T-helper 17 cell (primary cell): Measurements from ENCODE around the gene PLXNA4. TPM values are rescaled to one million over a fixed set of nuclear protein-coding genes. Genes with fewer than 3 reads are reported as not detected.

Experiments used
- ATAC-seq: fragments of 150-1000 bp; cut with Tn5 transposase; 2 replicates; pipeline ENCODE4 v1.10.0; 2021; ENCODE audit warnings: mild to moderate bottlenecking, moderate library complexity
- DNase-seq, 3 donors: peaks; one replicate each; pipeline versions ENCODE4 v3.0.0 to v3.0.0-alpha.2; 2020 to 2021
- H3K9me3 ChIP-seq: one replicate; pipeline ENCODE4 v1.7.0; 2013; ENCODE audit warnings: low read length, mild to moderate bottlenecking; ENCODE audit not compliant: control insufficient read depth, poor library complexity, severe bottlenecking
- H3K27ac Mint-ChIP-seq: one replicate; pipeline ENCODE4 v1.8.0; 2022; ENCODE audit warnings: mild to moderate bottlenecking, moderate library complexity, mixed read lengths
- H3K27me3 Mint-ChIP-seq: one replicate; pipeline ENCODE4 v1.8.0; 2022; ENCODE audit warnings: mixed read lengths
- H3K36me3 Mint-ChIP-seq: one replicate; pipeline ENCODE4 v1.8.0; 2022; ENCODE audit warnings: low read depth, mixed read lengths
- H3K4me1 Mint-ChIP-seq: one replicate; pipeline ENCODE4 v1.8.0; 2022; ENCODE audit warnings: mild to moderate bottlenecking, mixed read lengths
- H3K4me3 Mint-ChIP-seq: one replicate; pipeline ENCODE4 v1.8.0; 2022; ENCODE audit warnings: mild to moderate bottlenecking, moderate library complexity, mixed read lengths
- total RNA-seq, 4 donors: library from RNA in 2 of 4; stranded (reverse) in 2 of 4; gene quantifications; one replicate each; pipeline ENCODE4 v1.2.3 and lab custom pipeline; 2022 to 2026

Gene PLXNA4
- total RNA-seq, 2 donors from 2014 or later = 9.5 to 11.7 TPM

DNA sequence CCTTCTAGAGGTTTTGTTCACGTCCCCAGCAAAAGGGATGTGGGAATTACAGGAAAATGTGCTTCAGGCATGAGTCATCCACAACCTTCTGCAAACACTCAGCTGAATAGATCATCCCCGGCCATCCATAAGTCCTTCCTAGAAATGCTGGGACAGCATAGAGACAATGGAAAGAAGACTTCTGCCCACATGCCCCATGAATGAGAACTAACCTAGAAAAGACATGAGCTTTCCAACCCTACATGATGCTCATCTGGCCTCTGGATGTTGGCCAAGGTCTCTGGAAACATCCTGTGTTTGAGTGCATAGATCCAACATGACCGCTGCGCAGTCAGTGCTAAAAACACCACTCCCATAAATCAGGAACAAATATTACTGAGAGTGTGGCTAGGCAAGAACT, 277.5 kb downstream of the PLXNA4 start:
- no peak overlapping the region for H3K27ac Mint-ChIP-seq
- no peak for DNase-seq
- H3K36me3 Mint-ChIP-seq = peaks cover 2% of the 10 kb centered on the region
- H3K4me3 Mint-ChIP-seq = no peak overlapping the region
- H3K27me3 Mint-ChIP-seq = peaks cover 12% of the 10 kb centered on the region
- ATAC-seq = no peak
- H3K9me3 ChIP-seq = no peaks in the 10 kb centered on the region
- H3K4me1 Mint-ChIP-seq = no peaks in the 10 kb centered on the region

DNA sequence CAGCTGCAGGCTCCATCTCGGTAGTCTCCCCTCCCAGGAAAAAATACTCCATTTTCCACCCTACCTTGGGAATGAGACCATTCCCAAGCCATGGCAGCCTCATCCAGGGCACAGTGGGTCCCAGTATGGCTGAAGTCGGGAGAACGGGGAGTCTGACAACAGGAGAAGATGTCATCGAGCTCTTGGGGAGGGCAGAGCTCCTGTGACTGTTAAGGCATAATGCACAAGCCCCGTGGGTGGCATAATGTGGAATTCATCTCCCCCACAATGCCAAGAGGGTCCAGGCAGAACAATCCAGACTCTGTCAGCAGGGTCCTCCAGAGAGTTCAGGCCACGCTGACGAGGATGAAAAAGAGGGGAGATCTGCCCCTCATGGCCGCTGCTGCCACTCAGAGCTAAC, 279.4 kb downstream of the PLXNA4 start:
- no peaks in the 10 kb centered on the region for H3K9me3 ChIP-seq
- Mint-ChIP-seq H3K27ac (no peak overlapping the region), H3K36me3 (peaks cover 2% of the 10 kb centered on the region), H3K4me1 (no peaks in the 10 kb centered on the region), H3K4me3 (no peak overlapping the region), H3K27me3 (peaks cover 22% of the 10 kb centered on the region)
- no peak for ATAC-seq
- DNase-seq = no peak

DNA sequence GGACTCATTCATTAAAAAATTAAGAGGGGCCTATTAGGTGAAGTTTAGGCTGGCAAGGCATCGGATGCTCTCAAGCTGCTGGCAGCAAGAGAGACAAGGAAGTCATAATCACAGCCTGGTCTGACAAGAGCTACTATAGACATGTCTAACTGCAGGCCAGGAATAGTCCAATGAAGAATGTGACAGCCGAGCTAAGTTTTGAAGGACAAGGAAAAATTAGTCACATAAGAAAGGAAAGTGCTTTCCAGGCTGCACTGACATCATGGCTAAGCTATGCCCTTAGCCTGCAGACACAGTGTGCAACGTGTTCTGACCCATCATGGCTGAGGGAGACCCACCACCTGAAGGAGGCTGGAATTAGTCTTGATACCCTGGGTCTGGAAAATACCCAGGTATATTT, 281.1 kb downstream of the PLXNA4 start:
- DNase-seq = no peak
- Mint-ChIP-seq H3K4me3 (no peak overlapping the region), H3K4me1 (no peaks in the 10 kb centered on the region), H3K36me3 (peaks cover 2% of the 10 kb centered on the region), H3K27ac (no peak overlapping the region), H3K27me3 (peaks cover 29% of the 10 kb centered on the region)
- H3K9me3 ChIP-seq = no peaks in the 10 kb centered on the region
- ATAC-seq = no peak

DNA sequence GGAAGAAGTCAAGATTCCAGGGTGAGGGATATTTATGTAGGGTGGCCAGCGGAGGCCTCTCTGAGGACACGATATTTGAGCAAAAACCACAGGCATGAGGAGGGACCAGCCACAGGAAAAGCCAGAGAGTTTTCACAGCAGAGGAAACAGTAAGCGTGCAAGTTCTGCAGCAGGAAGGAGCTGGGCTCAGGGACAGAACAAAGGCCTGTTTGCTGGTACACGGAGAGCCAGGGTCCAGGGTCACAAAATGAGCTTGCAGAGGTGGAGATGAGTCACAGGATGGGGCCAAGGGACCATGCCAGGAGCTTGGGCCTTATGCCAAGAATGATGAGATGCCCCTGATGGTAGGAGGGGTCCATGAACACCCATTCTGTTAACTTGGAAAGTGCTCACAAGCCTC, 283.5 kb downstream of the PLXNA4 start:
- Mint-ChIP-seq H3K27ac (no peak overlapping the region), H3K4me1 (no peaks in the 10 kb centered on the region), H3K4me3 (peak overlapping the region; percentile 3), H3K27me3 (peaks cover 36% of the 10 kb centered on the region), H3K36me3 (peaks cover 2% of the 10 kb centered on the region)
- ATAC-seq = no peak
- no peak for DNase-seq
- no peaks in the 10 kb centered on the region for H3K9me3 ChIP-seq

DNA sequence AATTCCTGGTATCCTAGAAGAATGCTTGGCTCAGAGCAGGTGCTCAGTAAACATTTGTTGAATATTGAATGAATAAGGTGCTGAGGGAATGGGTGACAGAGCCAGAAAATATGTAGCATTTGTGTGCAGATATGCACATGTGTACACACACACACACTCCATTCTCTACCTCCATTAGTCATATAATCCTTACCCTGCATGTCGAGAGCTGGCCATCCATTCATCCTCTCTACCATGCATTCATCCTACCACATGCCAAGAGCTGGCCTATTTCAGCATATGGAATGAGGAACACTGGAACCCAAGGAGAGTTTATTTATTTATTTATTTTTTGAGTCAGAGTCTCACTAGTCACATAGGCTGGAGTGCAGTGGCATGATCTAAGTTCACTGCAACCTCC, 284.8 kb downstream of the PLXNA4 start:
- H3K36me3 Mint-ChIP-seq = peaks cover 2% of the 10 kb centered on the region
- H3K9me3 ChIP-seq = no peaks in the 10 kb centered on the region
- DNase-seq (no peak), ATAC-seq (no peak)
- no peak overlapping the region for H3K4me3 Mint-ChIP-seq
- no peaks in the 10 kb centered on the region for H3K4me1 Mint-ChIP-seq
- H3K27ac Mint-ChIP-seq = no peak overlapping the region
- H3K27me3 Mint-ChIP-seq = peaks cover 33% of the 10 kb centered on the region

DNA sequence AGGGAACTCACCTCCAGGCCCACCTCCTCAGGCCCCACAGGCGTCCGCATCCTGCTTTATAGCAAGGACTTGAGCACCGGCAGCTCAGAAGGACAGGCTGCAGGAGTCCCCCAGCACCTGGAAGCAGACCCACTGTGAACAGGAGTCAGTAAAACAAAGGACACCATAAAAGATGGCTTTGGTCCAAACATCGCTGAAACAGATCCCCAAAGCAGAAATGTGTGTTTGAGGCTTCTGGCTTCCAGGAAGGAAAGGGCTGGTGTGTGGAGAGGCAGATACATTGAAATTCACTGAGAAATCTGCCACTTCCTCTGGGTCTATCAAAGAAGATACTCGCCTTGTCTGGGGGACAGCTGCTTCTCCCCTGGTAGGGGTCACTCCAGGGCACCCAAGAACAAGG, 286.2 kb downstream of the PLXNA4 start:
- DNase-seq (no peak), ATAC-seq (no peak)
- Mint-ChIP-seq H3K27ac (no peak overlapping the region), H3K36me3 (peaks cover 2% of the 10 kb centered on the region), H3K4me1 (no peaks in the 10 kb centered on the region), H3K27me3 (peaks cover 32% of the 10 kb centered on the region), H3K4me3 (no peak overlapping the region)
- no peaks in the 10 kb centered on the region for H3K9me3 ChIP-seq

DNA sequence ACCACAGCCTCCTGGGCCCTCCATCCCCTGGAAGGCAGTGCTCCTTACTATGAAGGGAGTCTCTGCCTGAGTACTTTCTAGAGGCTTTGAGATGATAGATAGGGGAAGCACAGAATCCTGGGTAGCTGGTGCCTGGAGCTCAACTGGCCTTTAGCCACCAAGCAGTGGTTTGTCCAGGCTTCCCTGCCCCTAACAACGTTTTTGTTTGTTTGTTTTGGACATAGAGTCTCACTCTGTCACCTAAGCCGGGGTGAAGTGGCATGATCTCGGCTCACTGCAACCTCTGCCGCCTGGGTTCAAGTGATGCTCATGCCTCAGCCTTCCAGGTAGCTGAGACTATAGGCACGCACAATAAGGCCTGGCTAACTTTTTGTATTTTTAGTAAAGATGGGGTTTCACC, 289.4 kb downstream of the PLXNA4 start:
- H3K4me3 Mint-ChIP-seq = no peak overlapping the region
- H3K9me3 ChIP-seq = no peaks in the 10 kb centered on the region
- H3K36me3 Mint-ChIP-seq = no peaks in the 10 kb centered on the region
- H3K4me1 Mint-ChIP-seq = no peaks in the 10 kb centered on the region
- peaks cover 14% of the 10 kb centered on the region for H3K27me3 Mint-ChIP-seq
- DNase-seq = no peak
- no peak overlapping the region for H3K27ac Mint-ChIP-seq
- no peak for ATAC-seq

DNA sequence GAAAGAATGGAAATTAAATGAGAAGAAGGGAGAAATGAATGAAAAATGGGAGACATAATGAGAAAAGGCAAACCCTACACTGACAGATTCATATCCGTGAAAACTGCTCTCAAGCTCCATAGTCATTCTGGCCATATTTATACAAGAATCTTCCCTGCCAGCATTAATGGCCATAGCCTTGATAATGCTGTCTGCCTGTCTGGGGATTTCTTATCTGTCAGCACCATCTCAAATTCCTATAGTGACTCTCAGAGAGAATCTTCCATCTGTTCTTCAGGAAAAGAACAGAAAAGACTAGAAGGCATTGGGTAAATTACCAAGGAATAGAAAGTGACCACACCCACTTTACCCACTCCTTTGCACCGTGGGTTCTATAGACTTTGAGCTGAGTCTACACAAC, 295.9 kb downstream of the PLXNA4 start:
- H3K4me3 Mint-ChIP-seq = no peak overlapping the region
- H3K36me3 Mint-ChIP-seq = no peaks in the 10 kb centered on the region
- H3K9me3 ChIP-seq = no peaks in the 10 kb centered on the region
- no peak for ATAC-seq
- no peak for DNase-seq
- H3K4me1 Mint-ChIP-seq = peaks cover 2% of the 10 kb centered on the region
- H3K27ac Mint-ChIP-seq = no peak overlapping the region
- H3K27me3 Mint-ChIP-seq = peaks cover 34% of the 10 kb centered on the region

DNA sequence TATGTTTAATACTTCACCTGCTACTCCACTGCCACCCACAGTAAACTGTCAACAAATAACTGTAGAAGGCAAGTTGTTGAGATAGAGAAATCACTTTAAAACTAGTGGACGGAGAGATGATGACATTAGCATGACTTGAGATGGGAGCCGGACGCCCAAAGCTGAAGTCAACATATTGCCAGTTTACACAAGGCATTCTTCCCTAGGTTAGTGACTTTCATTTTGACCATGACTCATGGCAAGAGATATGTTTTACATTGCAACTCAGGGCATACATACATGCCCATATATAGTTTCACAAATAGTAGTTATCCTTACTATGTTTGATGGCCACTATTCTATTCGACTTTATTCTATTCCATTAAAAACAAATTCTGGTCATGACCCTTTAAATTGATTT, 296.6 kb downstream of the PLXNA4 start:
- Mint-ChIP-seq H3K36me3 (no peaks in the 10 kb centered on the region), H3K27me3 (peaks cover 34% of the 10 kb centered on the region), H3K4me1 (peaks cover 2% of the 10 kb centered on the region), H3K4me3 (no peak overlapping the region), H3K27ac (no peak overlapping the region)
- no peaks in the 10 kb centered on the region for H3K9me3 ChIP-seq
- DNase-seq (no peak), ATAC-seq (no peak)

DNA sequence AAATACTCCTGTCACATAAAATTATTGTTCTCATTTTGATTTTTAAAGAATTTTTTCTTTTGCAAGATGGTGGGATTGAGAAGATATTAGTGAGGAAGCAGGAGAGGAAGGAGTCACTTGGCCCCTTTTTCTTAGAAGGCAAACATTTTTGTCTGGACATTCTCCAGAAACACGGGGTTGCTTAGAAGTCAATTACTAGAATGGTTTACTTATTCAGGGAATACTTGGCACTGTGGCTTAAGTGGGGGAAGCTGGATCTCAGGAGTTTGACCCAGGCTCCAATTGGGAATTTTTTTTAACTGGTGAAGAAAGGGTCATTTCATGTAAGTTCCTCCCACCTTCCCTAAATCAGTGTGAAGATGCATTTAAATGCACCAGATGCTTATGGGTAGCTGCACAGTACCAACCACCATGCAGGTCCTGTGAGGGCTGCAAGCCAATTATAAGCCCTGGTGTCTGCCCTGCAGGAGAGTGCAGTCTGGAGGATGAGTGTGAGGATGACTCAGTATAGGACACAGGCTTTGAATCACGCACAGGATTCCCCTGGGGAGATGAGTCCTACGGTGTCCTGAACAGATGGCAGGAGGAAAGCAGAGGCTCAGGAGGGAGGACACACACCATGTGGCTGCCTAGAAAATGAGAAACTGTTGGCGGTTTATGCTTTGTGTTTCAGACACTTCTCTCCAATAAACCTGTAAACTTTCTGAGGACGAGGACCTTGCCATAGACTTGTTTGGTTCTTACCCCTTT, 299.1 kb downstream of the PLXNA4 start:
- ATAC-seq = no peak
- DNase-seq = no peak
- H3K9me3 ChIP-seq = no peaks in the 10 kb centered on the region
- Mint-ChIP-seq H3K27ac (no peak overlapping the region), H3K4me3 (no peak overlapping the region), H3K36me3 (no peaks in the 10 kb centered on the region), H3K4me1 (peaks cover 2% of the 10 kb centered on the region), H3K27me3 (peaks cover 34% of the 10 kb centered on the region)

DNA sequence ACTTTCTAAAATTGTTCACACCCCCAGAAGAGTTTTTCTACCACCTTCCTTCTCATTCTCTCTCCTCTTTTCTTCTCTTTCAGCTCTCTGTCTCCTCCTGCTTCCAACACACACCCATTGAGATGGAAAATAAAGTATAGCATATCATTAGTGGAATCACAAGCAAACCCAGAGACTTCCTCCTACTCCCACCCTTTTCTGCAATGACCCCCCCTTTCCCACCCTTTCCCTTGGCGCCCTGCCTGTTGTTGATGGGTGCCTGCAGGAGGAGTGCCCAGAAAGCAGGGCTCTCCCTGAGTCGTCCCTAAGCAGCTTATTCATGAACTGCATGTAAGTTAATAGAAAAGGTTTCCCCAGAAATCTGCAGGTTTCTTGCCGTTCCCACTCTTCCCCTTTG, 300.0 kb downstream of the PLXNA4 start:
- Mint-ChIP-seq H3K27me3 (peaks cover 34% of the 10 kb centered on the region), H3K36me3 (no peaks in the 10 kb centered on the region), H3K27ac (no peak overlapping the region), H3K4me3 (no peak overlapping the region), H3K4me1 (peaks cover 2% of the 10 kb centered on the region)
- H3K9me3 ChIP-seq = no peaks in the 10 kb centered on the region
- DNase-seq = no peak
- ATAC-seq = no peak

DNA sequence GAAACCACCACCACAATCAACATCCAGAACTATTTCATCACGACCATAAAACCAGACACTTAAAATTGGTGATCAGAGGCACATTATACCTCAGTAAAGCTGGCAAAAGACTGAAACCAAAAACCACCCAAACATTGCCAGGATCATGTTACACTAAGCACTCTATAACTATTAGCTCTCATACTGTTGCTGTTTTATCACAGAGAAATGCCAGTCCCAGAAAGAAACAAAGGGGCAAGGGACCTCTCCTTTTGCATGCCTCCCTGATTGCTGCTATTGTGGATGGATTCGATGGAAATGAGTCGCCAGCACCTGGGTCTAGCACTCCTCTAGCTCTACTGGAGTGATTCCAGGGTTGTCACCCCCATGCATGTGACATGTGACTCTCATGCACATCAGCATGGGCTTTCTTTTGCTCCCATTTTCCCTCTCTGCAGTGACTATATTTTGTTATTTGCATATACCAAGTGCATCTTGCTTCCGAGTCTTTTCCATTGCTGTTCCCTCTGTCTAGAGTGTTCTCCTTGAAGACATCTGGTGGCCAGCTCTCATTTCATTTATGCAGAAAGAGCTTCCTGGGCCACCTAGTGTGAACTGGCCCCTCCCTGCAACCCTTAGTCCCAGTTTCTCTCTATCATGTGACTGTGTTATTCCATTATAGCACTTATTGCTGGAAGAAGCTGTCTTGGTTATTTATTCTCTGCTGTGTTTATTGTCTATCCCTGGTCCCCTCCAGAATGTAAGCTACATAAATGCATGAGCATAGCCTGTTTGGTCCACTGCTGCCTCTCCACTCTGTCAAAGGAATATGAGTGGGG, 300.6 kb downstream of the PLXNA4 start:
- Mint-ChIP-seq H3K4me1 (peaks cover 2% of the 10 kb centered on the region), H3K27me3 (peaks cover 34% of the 10 kb centered on the region), H3K27ac (no peak overlapping the region), H3K4me3 (no peak overlapping the region), H3K36me3 (no peaks in the 10 kb centered on the region)
- no peak for DNase-seq
- no peaks in the 10 kb centered on the region for H3K9me3 ChIP-seq
- no peak for ATAC-seq

DNA sequence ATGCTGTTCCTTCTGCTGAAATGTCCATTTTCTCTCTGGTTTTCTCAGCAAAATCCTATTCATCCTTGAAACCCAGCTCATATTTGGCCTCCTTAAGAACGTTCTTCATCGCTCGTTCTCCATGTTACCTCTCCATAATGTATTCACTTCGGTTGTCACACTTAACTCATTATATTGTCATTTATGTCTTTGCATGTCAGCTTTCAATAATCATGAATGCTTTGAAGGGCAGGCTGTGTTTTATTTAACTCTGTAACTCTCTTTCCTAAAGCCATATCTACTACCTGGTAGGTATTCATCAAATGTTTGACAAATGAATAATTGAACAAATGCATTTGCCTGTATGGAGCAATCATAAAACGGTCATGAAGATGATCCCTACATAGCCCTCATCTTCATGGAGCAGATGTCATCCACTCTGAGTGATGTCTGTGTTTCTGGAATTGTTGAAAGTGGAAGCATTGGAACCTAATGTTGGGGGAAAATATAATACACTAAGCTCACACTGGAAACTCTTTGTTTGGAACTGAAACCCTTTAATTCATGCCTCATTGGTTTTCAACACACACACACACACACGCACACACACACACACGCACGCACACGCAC, 303.4 kb downstream of the PLXNA4 start:
- Mint-ChIP-seq H3K36me3 (no peaks in the 10 kb centered on the region), H3K4me3 (no peak overlapping the region), H3K27me3 (peaks cover 21% of the 10 kb centered on the region), H3K27ac (no peak overlapping the region), H3K4me1 (peaks cover 2% of the 10 kb centered on the region)
- no peaks in the 10 kb centered on the region for H3K9me3 ChIP-seq
- DNase-seq (no peak), ATAC-seq (no peak)
